HEK293 (cell line): ENCODE results near the gene TMEM167A.
"Not testable (repeated sequence)": the region's sequence is repeated elsewhere in the genome, so short reads cannot be mapped to it uniquely, and the experiment has no call there.

Experiments used
- CTCF ChIA-PET: fragments of 350-600 bp; formaldehyde crosslinking; extraction: SDS; loops from one replicate; lab custom pipeline; 2021; ENCODE audit warnings: antibody characterized with exemption; lab: Yijun Ruan, JAX
- POLR2A ChIA-PET: fragments of 300-600 bp; formaldehyde crosslinking; extraction: SDS; loops from one replicate; lab custom pipeline; 2020; ENCODE audit warnings: antibody characterized with exemption, inconsistent platforms; lab: Yijun Ruan, JAX
- H3K27ac ChIP-seq: fragments of 200-500 bp; sonication (Bioruptor generic); 2 replicates; pipeline ENCODE4 v1.5.1; 2014; ENCODE audit warnings: low read depth, low read length, control low read depth, inconsistent platforms; ENCODE audit errors: extremely low read depth
- H3K36me3 ChIP-seq, 2 experiments: fragments of 200-500 bp in 1 of 2; sonication (Bioruptor generic) in 1 of 2; 1 replicate in 1 of 2; 2 replicates in 1 of 2; pipeline ENCODE4 v1.5.1; 2014 to 2017; ENCODE audit warnings: inconsistent platforms in 2 of 2, low read length in 2 of 2; ENCODE audit not compliant: control insufficient read depth in 2 of 2, insufficient read depth in 1 of 2
- H3K4me1 ChIP-seq: fragments of 200-500 bp; sonication (Bioruptor generic); 2 replicates; pipeline ENCODE4 v1.5.1; 2014; ENCODE audit warnings: mild to moderate bottlenecking, low read length, inconsistent platforms; ENCODE audit not compliant: control insufficient read depth, insufficient read depth
- H3K4me3 ChIP-seq: 2 replicates; pipeline ENCODE4 v1.5.1; 2011; ENCODE audit warnings: low read depth, mild to moderate bottlenecking, control low read depth, low read length, moderate library complexity
- H3K9me3 ChIP-seq: fragments of 200-500 bp; sonication (Bioruptor generic); 2 replicates; pipeline ENCODE4 v1.5.1; 2014; ENCODE audit warnings: low read depth, low read length, inconsistent platforms; ENCODE audit not compliant: control insufficient read depth, insufficient read depth
- GLIS1 ChIP-seq: fragments of 450-650 bp; formaldehyde crosslinking; IDR thresholded peaks from 2 replicates; pipeline ENCODE4 v1.5.1; 2016; ENCODE audit warnings: missing biosample characterization, missing genetic modification characterization
- KLF7 ChIP-seq: fragments of 450-650 bp; formaldehyde crosslinking; IDR thresholded peaks from 2 replicates; pipeline ENCODE4 v1.5.1; 2016; ENCODE audit warnings: missing biosample characterization, missing genetic modification characterization, borderline replicate concordance
- MZF1 ChIP-seq: fragments of 450-650 bp; formaldehyde crosslinking; IDR thresholded peaks from 2 replicates; pipeline ENCODE4 v1.5.1; 2017; ENCODE audit warnings: missing biosample characterization, missing genetic modification characterization, borderline replicate concordance
- REPIN1 ChIP-seq: fragments of 450-650 bp; formaldehyde crosslinking; IDR thresholded peaks from 2 replicates; pipeline ENCODE4 v1.5.1; 2017; ENCODE audit warnings: missing biosample characterization, missing genetic modification characterization, low read depth
- YY1 ChIP-seq: fragments of 450-650 bp; formaldehyde crosslinking; IDR thresholded peaks from 2 replicates; pipeline ENCODE4 v1.5.1; 2018; ENCODE audit warnings: missing biosample characterization, missing genetic modification characterization
- ZBTB11 ChIP-seq: fragments of 450-650 bp; formaldehyde crosslinking; conservative IDR thresholded peaks from 2 replicates; pipeline ENCODE4 v1.5.1; 2016; ENCODE audit warnings: low read depth, missing biosample characterization, missing genetic modification characterization
- ZNF112 ChIP-seq: fragments of 450-650 bp; formaldehyde crosslinking; IDR thresholded peaks from 2 replicates; pipeline ENCODE4 v1.5.0; 2017; ENCODE audit warnings: missing biosample characterization, missing genetic modification characterization
- ZNF132 ChIP-seq: fragments of 450-650 bp; formaldehyde crosslinking; IDR thresholded peaks from 2 replicates; pipeline ENCODE4 v1.5.1; 2017; ENCODE audit warnings: missing biosample characterization, missing genetic modification characterization, borderline replicate concordance
- ZNF341 ChIP-seq: fragments of 450-650 bp; formaldehyde crosslinking; IDR thresholded peaks from 2 replicates; pipeline ENCODE4; 2016; ENCODE audit warnings: low read depth, missing biosample characterization, missing genetic modification characterization
- ZNF354C ChIP-seq: fragments of 450-650 bp; formaldehyde crosslinking; IDR thresholded peaks from 2 replicates; pipeline ENCODE4 v1.5.1; 2016; ENCODE audit warnings: missing biosample characterization, missing genetic modification characterization, low read depth, borderline replicate concordance
- ZNF37A ChIP-seq: fragments of 450-650 bp; IDR thresholded peaks from 2 replicates; pipeline ENCODE4 v1.5.1; 2018; ENCODE audit warnings: missing biosample characterization, missing genetic modification characterization
- ZNF596 ChIP-seq: fragments of 450-650 bp; IDR thresholded peaks from 2 replicates; pipeline ENCODE4 v1.5.0; 2018; ENCODE audit warnings: missing biosample characterization, mild to moderate bottlenecking, missing genetic modification characterization, moderate library complexity
- ZNF629 ChIP-seq: fragments of 450-650 bp; formaldehyde crosslinking; IDR thresholded peaks from 2 replicates; pipeline ENCODE4 v1.5.1; 2017; ENCODE audit warnings: missing biosample characterization, missing genetic modification characterization
- ZNF660 ChIP-seq: fragments of 450-650 bp; IDR thresholded peaks from 2 replicates; pipeline ENCODE4 v1.5.1; 2018; ENCODE audit warnings: missing biosample characterization, mild to moderate bottlenecking, missing genetic modification characterization
- ZNF76 ChIP-seq: fragments of 450-650 bp; formaldehyde crosslinking; IDR thresholded peaks from 2 replicates; pipeline ENCODE4; 2016; ENCODE audit warnings: low read depth, missing biosample characterization, missing genetic modification characterization, borderline replicate concordance
- ZNF830 ChIP-seq: fragments of 450-650 bp; IDR thresholded peaks from 2 replicates; pipeline ENCODE4 v1.5.0; 2018; ENCODE audit warnings: missing biosample characterization, missing genetic modification characterization, low read depth, mild to moderate bottlenecking, moderate library complexity
- TF ChIP-seq, protein P1 (sequence below): fragments of 450-650 bp; formaldehyde crosslinking; IDR thresholded peaks from 2 replicates; pipeline ENCODE4 v1.5.1; 2016; ENCODE audit warnings: missing biosample characterization, missing genetic modification characterization

Gene TMEM167A

DNA sequence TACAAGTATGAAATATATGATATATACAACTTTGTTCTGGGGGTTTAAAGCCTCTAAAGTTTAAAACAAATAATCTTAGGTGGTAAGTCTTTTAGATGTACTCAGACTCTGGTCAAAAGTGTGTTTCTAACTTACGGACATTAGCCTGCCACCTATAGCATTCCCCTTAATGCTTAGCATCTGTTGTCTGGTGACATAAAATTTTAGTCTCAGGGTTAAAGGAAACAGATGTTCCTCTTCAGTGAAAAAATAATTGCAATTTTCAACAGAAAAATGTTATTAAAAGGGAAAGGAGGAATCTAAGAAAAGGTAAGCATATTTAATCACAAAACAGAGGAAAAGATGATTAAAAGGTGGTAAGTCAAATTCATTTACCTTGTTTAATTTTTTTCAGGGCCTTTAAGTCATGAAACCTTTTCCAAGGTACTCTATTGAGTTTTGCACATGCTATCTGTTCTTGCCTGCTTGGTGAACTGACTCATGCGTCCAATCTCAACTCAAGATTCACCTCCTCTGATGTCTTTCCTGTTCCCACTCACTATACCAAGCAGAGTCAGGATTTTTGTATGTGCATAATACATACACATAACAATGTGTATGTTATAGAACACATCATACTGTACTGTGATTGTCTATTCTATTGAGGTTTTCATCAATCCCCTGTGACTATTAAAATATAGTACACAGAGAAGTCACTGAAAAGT is 7.9 kb downstream of the TMEM167A start:
- CTCF ChIA-PET = interaction anchor here (0.6 kb wide), 1 partner anchor 106 kb away, joined by 3 read pairs; no protein-coding TSS in a partner anchor
- H3K4me3 ChIP-seq = no peak overlapping the region
- no peak for TF ChIP-seq ZNF629 (tag by site-specific recombination)
- no peak for TF ChIP-seq ZNF660 (tag by site-specific recombination)
- no peak for TF ChIP-seq ZNF830
- TF ChIP-seq ZNF112 (tag by site-specific recombination) = no peak
- TF ChIP-seq, protein P1, sequence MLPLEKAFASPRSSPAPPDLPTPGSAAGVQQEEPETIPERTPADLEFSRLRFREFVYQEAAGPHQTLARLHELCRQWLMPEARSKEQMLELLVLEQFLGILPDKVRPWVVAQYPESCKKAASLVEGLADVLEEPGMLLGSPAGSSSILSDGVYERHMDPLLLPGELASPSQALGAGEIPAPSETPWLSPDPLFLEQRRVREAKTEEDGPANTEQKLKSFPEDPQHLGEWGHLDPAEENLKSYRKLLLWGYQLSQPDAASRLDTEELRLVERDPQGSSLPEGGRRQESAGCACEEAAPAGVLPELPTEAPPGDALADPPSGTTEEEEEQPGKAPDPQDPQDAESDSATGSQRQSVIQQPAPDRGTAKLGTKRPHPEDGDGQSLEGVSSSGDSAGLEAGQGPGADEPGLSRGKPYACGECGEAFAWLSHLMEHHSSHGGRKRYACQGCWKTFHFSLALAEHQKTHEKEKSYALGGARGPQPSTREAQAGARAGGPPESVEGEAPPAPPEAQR = no peak
- no peak for TF ChIP-seq ZNF132 (tag by site-specific recombination)
- no peak for TF ChIP-seq ZNF596 (tag by site-specific recombination)
- TF ChIP-seq ZBTB11 (tag by site-specific recombination) = no peak
- TF ChIP-seq ZNF354C (tag by site-specific recombination) = no peak
- TF ChIP-seq ZNF37A = no peak
- TF ChIP-seq KLF7 (tag by site-specific recombination) = no peak
- TF ChIP-seq MZF1 (tag by site-specific recombination) = no peak
- TF ChIP-seq ZNF341 (tag by site-specific recombination) = no peak
- no peak for TF ChIP-seq REPIN1 (tag by site-specific recombination)
- TF ChIP-seq YY1 (tag by site-specific recombination) = no peak
- H3K9me3 ChIP-seq = no peaks in the 10 kb centered on the region
- peaks cover 7% of the 10 kb centered on the region for H3K4me1 ChIP-seq
- H3K27ac ChIP-seq = no peak overlapping the region
- H3K36me3 ChIP-seq = peaks cover 0 to 10% of the 10 kb centered on the region in 2 experiments; a peak in 2 of 3 replicates
- POLR2A ChIA-PET = no interaction called here

- CTCF ChIA-PET, H3K27ac ChIP-seq, H3K9me3 ChIP-seq, H3K4me3 ChIP-seq, POLR2A ChIA-PET, H3K4me1 ChIP-seq: not testable (repeated sequence)
- peaks cover 0 to 13% of the 10 kb centered on the region in 2 experiments; a peak in 1 of 3 replicates for H3K36me3 ChIP-seq
These were observed 9.8 kb downstream of the TMEM167A start for GRCh38 chr5:83067377-83067776.

DNA sequence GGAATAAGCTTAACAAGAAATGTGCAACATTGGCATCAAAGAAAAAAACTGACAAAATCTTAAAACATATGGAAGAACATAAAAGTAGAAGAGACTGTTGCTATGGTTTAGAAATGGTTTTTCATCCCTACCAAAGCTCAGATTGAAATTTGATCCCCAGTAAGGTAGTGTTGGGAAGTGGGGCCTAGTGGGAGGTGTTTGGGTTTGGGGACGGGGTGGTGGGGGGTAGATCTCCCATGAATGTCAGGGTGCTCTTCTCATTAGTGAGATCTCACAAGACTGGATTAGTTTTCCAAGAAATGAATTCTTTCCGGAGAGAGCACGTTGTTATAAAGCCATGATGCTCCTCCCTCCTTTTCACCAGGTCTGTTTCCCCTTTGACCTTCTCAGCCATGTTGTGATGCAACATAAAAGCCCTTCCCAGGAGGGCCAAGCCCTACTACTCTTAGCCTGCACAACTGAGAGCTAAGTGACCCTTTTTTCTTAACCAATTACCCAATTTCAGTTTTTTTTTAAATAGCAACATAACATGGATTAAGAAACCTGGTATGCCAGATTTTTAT is 10.6 kb downstream of the TMEM167A start:
- H3K9me3 ChIP-seq = no peaks in the 10 kb centered on the region
- H3K4me3 ChIP-seq = no peak overlapping the region
- ChIA-PET POLR2A (no interaction called here), CTCF (interaction anchor here (1.1 kb wide), 1 partner anchor 36 kb away, joined by 3 read pairs; no protein-coding TSS in a partner anchor)
- no peak overlapping the region for H3K27ac ChIP-seq
- peaks cover 0 to 18% of the 10 kb centered on the region in 2 experiments; a peak in 1 of 3 replicates for H3K36me3 ChIP-seq
- TF ChIP-seq ZNF76 = no peak
- TF ChIP-seq GLIS1 (tag by site-specific recombination) = 0 out of 2 replicates have a peak, but pooled peaks have one; percentile 8
- peaks cover 7% of the 10 kb centered on the region for H3K4me1 ChIP-seq
